SK-N-SH (cell line): Measurements from ENCODE around the gene GABRG3.

ENCODE experiments used
- CHD2 ChIP-seq: fragments of 150-350 bp; IDR thresholded peaks from 2 replicates; pipeline ENCODE4 v1.6.1; 2018; ENCODE audit warnings: low read length; ENCODE audit not compliant: partially characterized antibody
- EP300 ChIP-seq, 2 experiments: IDR thresholded peaks; 2 replicates each; pipeline versions ENCODE4 v1.4.0 to v1.6.1; 2012; ENCODE audit warnings: borderline replicate concordance in 1 of 2, low read depth in 1 of 2, low read length in 1 of 2
- FOXM1 ChIP-seq: IDR thresholded peaks from 2 replicates; pipeline ENCODE4 v1.4.0; 2012; ENCODE audit warnings: low read depth, mild to moderate bottlenecking
- NFIC ChIP-seq: IDR thresholded peaks from 2 replicates; pipeline ENCODE4 v1.4.0; 2012; ENCODE audit warnings: borderline replicate concordance
- POLR2AphosphoS5 ChIP-seq: IDR thresholded peaks from 2 replicates; pipeline ENCODE4 v1.6.1; 2012; ENCODE audit warnings: low read depth, low read length
- RCOR1 ChIP-seq: fragments of 150-350 bp; IDR thresholded peaks from 2 replicates; pipeline ENCODE4 v1.6.1; 2017; ENCODE audit warnings: antibody characterized with exemption, low read length
- SMC3 ChIP-seq: IDR thresholded peaks from 2 replicates; pipeline ENCODE4 v1.6.1; 2012; ENCODE audit warnings: low read depth, low read length, improper control_type of control experiment
- TF ChIP-seq, protein P1 (sequence below): fragments of 200-600 bp; sonication (generic); IDR thresholded peaks from 2 replicates; pipeline ENCODE4 v1.6.1; 2017; ENCODE audit warnings: antibody characterized with exemption, mild to moderate bottlenecking, moderate library complexity
- TF ChIP-seq, protein P2 (sequence below): IDR thresholded peaks from 2 replicates; pipeline ENCODE4 v1.4.0; 2012; ENCODE audit warnings: low read depth
- TF ChIP-seq, protein P3 (sequence below): fragments of 150-350 bp; IDR thresholded peaks from 2 replicates; pipeline ENCODE4 v1.6.1; 2016; ENCODE audit warnings: mild to moderate bottlenecking, low read depth, low read length
- TF ChIP-seq, protein P4 (sequence below): IDR thresholded peaks from 2 replicates; pipeline ENCODE4; 2012
- TF ChIP-seq, protein P5 (sequence below): fragments of 150-350 bp; IDR thresholded peaks from 2 replicates; pipeline ENCODE4 v1.6.1; 2017; ENCODE audit warnings: antibody characterized with exemption, low read length, low read depth, borderline replicate concordance

DNA sequence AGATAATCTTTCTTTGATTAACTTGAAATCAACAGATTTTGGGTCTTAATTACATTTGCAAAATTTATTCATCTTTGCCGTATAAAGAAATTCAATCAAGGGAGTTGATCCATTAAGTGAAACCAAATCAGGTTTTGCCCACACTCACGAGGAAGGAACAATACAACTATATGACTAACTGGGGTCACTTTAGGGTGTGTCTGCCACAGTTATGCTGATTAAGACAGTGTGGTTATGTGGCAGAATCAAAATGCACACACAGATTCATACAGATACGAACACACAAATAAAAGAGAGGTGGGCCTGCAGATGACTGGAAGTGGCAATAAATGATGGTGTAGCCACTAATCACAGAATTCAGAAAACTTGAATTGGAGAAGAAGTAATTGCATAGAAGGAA is 543.5 kb downstream of the GABRG3 start:
- TF ChIP-seq, protein P1, sequence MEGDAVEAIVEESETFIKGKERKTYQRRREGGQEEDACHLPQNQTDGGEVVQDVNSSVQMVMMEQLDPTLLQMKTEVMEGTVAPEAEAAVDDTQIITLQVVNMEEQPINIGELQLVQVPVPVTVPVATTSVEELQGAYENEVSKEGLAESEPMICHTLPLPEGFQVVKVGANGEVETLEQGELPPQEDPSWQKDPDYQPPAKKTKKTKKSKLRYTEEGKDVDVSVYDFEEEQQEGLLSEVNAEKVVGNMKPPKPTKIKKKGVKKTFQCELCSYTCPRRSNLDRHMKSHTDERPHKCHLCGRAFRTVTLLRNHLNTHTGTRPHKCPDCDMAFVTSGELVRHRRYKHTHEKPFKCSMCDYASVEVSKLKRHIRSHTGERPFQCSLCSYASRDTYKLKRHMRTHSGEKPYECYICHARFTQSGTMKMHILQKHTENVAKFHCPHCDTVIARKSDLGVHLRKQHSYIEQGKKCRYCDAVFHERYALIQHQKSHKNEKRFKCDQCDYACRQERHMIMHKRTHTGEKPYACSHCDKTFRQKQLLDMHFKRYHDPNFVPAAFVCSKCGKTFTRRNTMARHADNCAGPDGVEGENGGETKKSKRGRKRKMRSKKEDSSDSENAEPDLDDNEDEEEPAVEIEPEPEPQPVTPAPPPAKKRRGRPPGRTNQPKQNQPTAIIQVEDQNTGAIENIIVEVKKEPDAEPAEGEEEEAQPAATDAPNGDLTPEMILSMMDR, result no peak
- TF ChIP-seq RCOR1, result no peak
- no peak for TF ChIP-seq CHD2
- TF ChIP-seq, protein P2, sequence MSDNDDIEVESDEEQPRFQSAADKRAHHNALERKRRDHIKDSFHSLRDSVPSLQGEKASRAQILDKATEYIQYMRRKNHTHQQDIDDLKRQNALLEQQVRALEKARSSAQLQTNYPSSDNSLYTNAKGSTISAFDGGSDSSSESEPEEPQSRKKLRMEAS, result no peak
- TF ChIP-seq NFIC, result no peak
- no peak for TF ChIP-seq POLR2AphosphoS5
- TF ChIP-seq SMC3, result no peak
- TF ChIP-seq, protein P3, sequence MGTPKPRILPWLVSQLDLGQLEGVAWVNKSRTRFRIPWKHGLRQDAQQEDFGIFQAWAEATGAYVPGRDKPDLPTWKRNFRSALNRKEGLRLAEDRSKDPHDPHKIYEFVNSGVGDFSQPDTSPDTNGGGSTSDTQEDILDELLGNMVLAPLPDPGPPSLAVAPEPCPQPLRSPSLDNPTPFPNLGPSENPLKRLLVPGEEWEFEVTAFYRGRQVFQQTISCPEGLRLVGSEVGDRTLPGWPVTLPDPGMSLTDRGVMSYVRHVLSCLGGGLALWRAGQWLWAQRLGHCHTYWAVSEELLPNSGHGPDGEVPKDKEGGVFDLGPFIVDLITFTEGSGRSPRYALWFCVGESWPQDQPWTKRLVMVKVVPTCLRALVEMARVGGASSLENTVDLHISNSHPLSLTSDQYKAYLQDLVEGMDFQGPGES, result no peak
- TF ChIP-seq, protein P4, sequence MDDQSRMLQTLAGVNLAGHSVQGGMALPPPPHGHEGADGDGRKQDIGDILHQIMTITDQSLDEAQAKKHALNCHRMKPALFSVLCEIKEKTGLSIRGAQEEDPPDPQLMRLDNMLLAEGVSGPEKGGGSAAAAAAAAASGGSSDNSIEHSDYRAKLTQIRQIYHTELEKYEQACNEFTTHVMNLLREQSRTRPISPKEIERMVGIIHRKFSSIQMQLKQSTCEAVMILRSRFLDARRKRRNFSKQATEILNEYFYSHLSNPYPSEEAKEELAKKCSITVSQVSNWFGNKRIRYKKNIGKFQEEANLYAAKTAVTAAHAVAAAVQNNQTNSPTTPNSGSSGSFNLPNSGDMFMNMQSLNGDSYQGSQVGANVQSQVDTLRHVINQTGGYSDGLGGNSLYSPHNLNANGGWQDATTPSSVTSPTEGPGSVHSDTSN, result no peak
- TF ChIP-seq, protein P5, sequence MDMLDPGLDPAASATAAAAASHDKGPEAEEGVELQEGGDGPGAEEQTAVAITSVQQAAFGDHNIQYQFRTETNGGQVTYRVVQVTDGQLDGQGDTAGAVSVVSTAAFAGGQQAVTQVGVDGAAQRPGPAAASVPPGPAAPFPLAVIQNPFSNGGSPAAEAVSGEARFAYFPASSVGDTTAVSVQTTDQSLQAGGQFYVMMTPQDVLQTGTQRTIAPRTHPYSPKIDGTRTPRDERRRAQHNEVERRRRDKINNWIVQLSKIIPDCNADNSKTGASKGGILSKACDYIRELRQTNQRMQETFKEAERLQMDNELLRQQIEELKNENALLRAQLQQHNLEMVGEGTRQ, result no peak
- no peak for TF ChIP-seq FOXM1
- no peak for TF ChIP-seq EP300 (IDR thresholded peaks at IDR 0.05; ENCODE audit: borderline replicate concordance in 1 of 2, low read depth in 1 of 2, low read length in 1 of 2)
